GM12878 (cell line): ENCODE measurements around the gene CNTN4. TPM values are rescaled to one million over a fixed set of nuclear protein-coding genes. Genes with fewer than 3 reads are reported as not detected.

Source experiments
- ATAC-seq: fragments of 200-7000 bp; cut with Tn5 transposase; 3 replicates; pipeline ENCODE4 v1.9.1; 2020; ENCODE audit warnings: mild to moderate bottlenecking, moderate library complexity
- BruUV-seq: library from RNA; stranded (reverse); fragments of 400-500 nt; replicated peaks from 2 replicates; lab custom pipeline; 2021; lab: Mats Ljungman, UMichigan
- CTCF ChIA-PET: fragments of 300-600 bp; sonication (Branson Sonifier 250); formaldehyde crosslinking; extraction: SDS; loops from one replicate; lab custom pipeline; 2021; ENCODE audit warnings: inconsistent platforms; lab: Yijun Ruan, JAX
- POLR2A ChIA-PET: fragments of 350-600 bp; formaldehyde crosslinking; extraction: SDS; loops from one replicate; lab custom pipeline; 2021; ENCODE audit warnings: inconsistent platforms; lab: Charles Lee
- RAD21 ChIA-PET: fragments of 300-600 bp; sonication (Branson Sonifier 250); formaldehyde crosslinking; loops from one replicate; lab custom pipeline; 2023; ENCODE audit warnings: antibody characterized with exemption; ENCODE audit not compliant: unreplicated experiment; lab: Charles Lee
- SMC1A ChIA-PET: fragments of 300-600 bp; sonication (Branson Sonifier 250); formaldehyde crosslinking; loops from one replicate; lab custom pipeline; 2023; ENCODE audit not compliant: unreplicated experiment, uncharacterized antibody; lab: Charles Lee
- DNase-seq: peaks from one replicate; pipeline ENCODE4 v3.0.0-alpha.2; 2011; ENCODE audit warnings: low read depth, low spot score
- FAIRE-seq: peaks from 3 replicates; lab custom pipeline; 2011; peaks lifted over from hg19 to GRCh38; lab: Jason Lieb, UNC
- H2AFZ ChIP-seq: 2 replicates; pipeline ENCODE4 v1.6.0; 2011; ENCODE audit warnings: low read depth, low read length, control low read depth; ENCODE audit not compliant: control insufficient read depth
- H3K27ac ChIP-seq: 2 replicates; pipeline ENCODE4 v1.5.1; 2011; ENCODE audit warnings: control low read depth; ENCODE audit not compliant: control insufficient read depth, insufficient read depth
- H3K27me3 ChIP-seq, 2 experiments: replicated peaks in 1 of 2; 2 replicates each; pipeline versions ENCODE4 v1.6.0 to v1.6.1; 2011; ENCODE audit warnings: low read length in 1 of 2; ENCODE audit not compliant: control insufficient read depth in 2 of 2, insufficient read depth in 2 of 2
- H3K36me3 ChIP-seq, 2 experiments: 2 replicates each; pipeline ENCODE4 v1.5.1; 2011; ENCODE audit warnings: low read length in 1 of 2; ENCODE audit not compliant: control insufficient read depth in 2 of 2, insufficient read depth in 2 of 2
- H3K4me1 ChIP-seq: 2 replicates; pipeline ENCODE4 v1.6.1; 2011; ENCODE audit warnings: mild to moderate bottlenecking, low read length, moderate library complexity, mixed read lengths; ENCODE audit not compliant: control insufficient read depth, insufficient read depth
- H3K4me2 ChIP-seq: 2 replicates; pipeline ENCODE4 v1.6.0; 2011; ENCODE audit warnings: control low read depth; ENCODE audit not compliant: control insufficient read depth, insufficient read depth
- H3K4me3 ChIP-seq: fragments of 200-600 bp; sonication (generic); 2 replicates; pipeline ENCODE4 v1.5.1; 2016
- H3K79me2 ChIP-seq: 2 replicates; pipeline ENCODE4 v1.6.0; 2011; ENCODE audit warnings: low read length; ENCODE audit not compliant: control insufficient read depth, insufficient read depth
- H3K9ac ChIP-seq: 2 replicates; pipeline ENCODE4 v1.8.0; 2011; ENCODE audit warnings: low read length, control low read depth, mixed read lengths; ENCODE audit not compliant: control insufficient read depth, insufficient read depth
- H3K9me3 ChIP-seq: replicated peaks from 3 replicates; pipeline ENCODE4 v1.5.1; 2011; ENCODE audit warnings: mild to moderate bottlenecking, low read length; ENCODE audit not compliant: control insufficient read depth, insufficient read depth
- H4K20me1 ChIP-seq: 2 replicates; pipeline ENCODE4 v1.6.0; 2011; ENCODE audit not compliant: control insufficient read depth, insufficient read depth
- ASH2L ChIP-seq: fragments of 300-600, 200-600 bp; sonication (generic); IDR thresholded peaks from 2 replicates; pipeline ENCODE4 v1.6.1; 2017; ENCODE audit warnings: low read depth, mild to moderate bottlenecking, borderline replicate concordance
- CBFB ChIP-seq: IDR thresholded peaks from 2 replicates; pipeline ENCODE4 v1.6.1; 2016; ENCODE audit warnings: antibody characterized with exemption, low read depth
- DPF2 ChIP-seq: fragments of 450-650 bp; IDR thresholded peaks from 2 replicates; pipeline ENCODE4 v1.6.1; 2017; ENCODE audit warnings: mild to moderate bottlenecking
- HDAC6 ChIP-seq: fragments of 200-600 bp; sonication (generic); IDR thresholded peaks from one replicate; pipeline ENCODE4 v1.8.0; 2017; ENCODE audit warnings: antibody characterized with exemption; ENCODE audit not compliant: unreplicated experiment
- NR2C2 ChIP-seq: IDR thresholded peaks from 2 replicates; pipeline ENCODE4 v1.6.1; 2011; ENCODE audit warnings: borderline replicate concordance, low read depth; ENCODE audit not compliant: control insufficient read depth, insufficient read length
- POU2F2 ChIP-seq: IDR thresholded peaks from 3 replicates; pipeline ENCODE4 v1.6.1; 2011; ENCODE audit warnings: low read depth, mild to moderate bottlenecking, low read length, borderline replicate concordance
- SMAD1 ChIP-seq: fragments of 450-650 bp; IDR thresholded peaks from 2 replicates; pipeline ENCODE4 v1.6.1; 2018; ENCODE audit warnings: mild to moderate bottlenecking, low read depth; ENCODE audit not compliant: partially characterized antibody
- SP1 ChIP-seq: IDR thresholded peaks from one replicate; pipeline ENCODE4 v1.6.1; 2011; ENCODE audit warnings: low read depth, low read length
- in situ Hi-C: fragments of 300-500 bp; cut with MboI; formaldehyde crosslinking; loops from 9 replicates; pipeline ENCODE4 v1.14.3; 2018; ENCODE audit warnings: mixed read lengths
- intact Hi-C: fragments of 100-400 bp; cut with micrococcal nuclease; formaldehyde crosslinking; loops from one replicate; pipeline ENCODE4 v1.14.2; 2022; ENCODE audit not compliant: unreplicated experiment
- polyA plus RNA-seq, 11 experiments: library from polyadenylated mRNA; depleted of rRNA in 4 of 11; unstranded in 6 of 11; stranded (reverse) in 5 of 11; fragments of >200 nt; fragmentation: Nextera tagmentation in 4 of 11; fragmentation: Illumina TruSeq in 1 of 11; extraction: Ambion mirVana in 4 of 11; extraction: Trizol in 1 of 11; gene quantifications; 1 replicate in 1 of 11; 2 replicates in 10 of 11; pipeline versions ENCODE4 v1.2.1 to v1.2.3, GENCODE V29; 2011 to 2016; ENCODE audit warnings: inconsistent platforms in 2 of 11, missing spikeins in 2 of 11, low read depth in 1 of 11
- total RNA-seq, 4 experiments: library from RNA; depleted of rRNA in 3 of 4; stranded (reverse); fragments of >200 nt in 3 of 4; fragmentation: Illumina TruSeq in 1 of 4; extraction: Trizol in 1 of 4; gene quantifications; 2 replicates each; pipeline versions ENCODE4 v1.2.1 to v1.2.3, GENCODE V29; 2013 to 2021
- TF ChIP-seq, protein P1 (sequence below): fragments of 450-650 bp; conservative IDR thresholded peaks from 2 replicates; pipeline ENCODE4 v1.6.1; 2017; ENCODE audit warnings: mild to moderate bottlenecking, moderate library complexity
- TF ChIP-seq, protein P2 (sequence below): IDR thresholded peaks from 2 replicates; pipeline ENCODE4 v1.6.1; 2011; ENCODE audit warnings: mild to moderate bottlenecking, low read depth, low read length, moderate library complexity; ENCODE audit not compliant: insufficient replicate concordance
- TF ChIP-seq, protein P3 (sequence below): fragments of 450-650 bp; formaldehyde crosslinking; IDR thresholded peaks from 2 replicates; pipeline ENCODE4 v1.4.0; 2022; ENCODE audit warnings: mild to moderate bottlenecking, moderate library complexity
- TF ChIP-seq, protein P4 (sequence below): fragments of 450-650 bp; IDR thresholded peaks from 2 replicates; pipeline ENCODE4 v1.6.1; 2017; ENCODE audit warnings: borderline replicate concordance

CNTN4 gene
- total and polyA plus RNA-seq, 10 of the 15 experiments (the other 5 are each of a cell fraction or from before 2014, with no cell fraction given) = 0.05 to 0.43 (median 0.15) TPM; not detected in 1

DNA sequence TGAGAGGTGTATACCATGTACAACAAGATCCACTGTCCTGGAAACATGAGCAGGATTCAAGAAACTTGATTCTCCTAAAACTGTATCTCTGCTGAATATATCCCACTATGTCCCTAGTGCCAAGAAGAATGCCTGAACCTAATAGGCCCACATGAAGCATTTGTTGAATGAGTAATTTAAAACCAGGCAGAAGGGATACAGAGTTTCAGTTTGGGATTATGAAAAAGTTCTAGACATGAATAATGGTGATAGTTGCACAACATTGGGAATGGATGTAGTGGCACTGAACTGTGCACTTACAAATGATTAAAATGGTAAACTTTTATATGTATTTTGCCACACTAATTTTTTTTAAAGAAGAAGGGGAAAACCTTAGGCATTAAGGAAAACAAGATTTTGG is 750.4 kb downstream of the CNTN4 start:
- no peaks in the 10 kb centered on the region for H3K4me1 ChIP-seq
- RAD21 ChIA-PET = no interaction called here
- in situ Hi-C loops = no loop called here
- POLR2A ChIA-PET = no interaction called here
- TF ChIP-seq, protein P1, sequence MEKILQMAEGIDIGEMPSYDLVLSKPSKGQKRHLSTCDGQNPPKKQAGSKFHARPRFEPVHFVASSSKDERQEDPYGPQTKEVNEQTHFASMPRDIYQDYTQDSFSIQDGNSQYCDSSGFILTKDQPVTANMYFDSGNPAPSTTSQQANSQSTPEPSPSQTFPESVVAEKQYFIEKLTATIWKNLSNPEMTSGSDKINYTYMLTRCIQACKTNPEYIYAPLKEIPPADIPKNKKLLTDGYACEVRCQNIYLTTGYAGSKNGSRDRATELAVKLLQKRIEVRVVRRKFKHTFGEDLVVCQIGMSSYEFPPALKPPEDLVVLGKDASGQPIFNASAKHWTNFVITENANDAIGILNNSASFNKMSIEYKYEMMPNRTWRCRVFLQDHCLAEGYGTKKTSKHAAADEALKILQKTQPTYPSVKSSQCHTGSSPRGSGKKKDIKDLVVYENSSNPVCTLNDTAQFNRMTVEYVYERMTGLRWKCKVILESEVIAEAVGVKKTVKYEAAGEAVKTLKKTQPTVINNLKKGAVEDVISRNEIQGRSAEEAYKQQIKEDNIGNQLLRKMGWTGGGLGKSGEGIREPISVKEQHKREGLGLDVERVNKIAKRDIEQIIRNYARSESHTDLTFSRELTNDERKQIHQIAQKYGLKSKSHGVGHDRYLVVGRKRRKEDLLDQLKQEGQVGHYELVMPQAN = no peak
- TF ChIP-seq, protein P2, sequence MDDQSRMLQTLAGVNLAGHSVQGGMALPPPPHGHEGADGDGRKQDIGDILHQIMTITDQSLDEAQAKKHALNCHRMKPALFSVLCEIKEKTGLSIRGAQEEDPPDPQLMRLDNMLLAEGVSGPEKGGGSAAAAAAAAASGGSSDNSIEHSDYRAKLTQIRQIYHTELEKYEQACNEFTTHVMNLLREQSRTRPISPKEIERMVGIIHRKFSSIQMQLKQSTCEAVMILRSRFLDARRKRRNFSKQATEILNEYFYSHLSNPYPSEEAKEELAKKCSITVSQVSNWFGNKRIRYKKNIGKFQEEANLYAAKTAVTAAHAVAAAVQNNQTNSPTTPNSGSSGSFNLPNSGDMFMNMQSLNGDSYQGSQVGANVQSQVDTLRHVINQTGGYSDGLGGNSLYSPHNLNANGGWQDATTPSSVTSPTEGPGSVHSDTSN = no peak
- no peak for TF ChIP-seq ASH2L
- no peak for TF ChIP-seq CBFB
- TF ChIP-seq NR2C2 = no peak
- no peak for TF ChIP-seq SMAD1
- TF ChIP-seq SP1 = no peak
- TF ChIP-seq, protein P3, sequence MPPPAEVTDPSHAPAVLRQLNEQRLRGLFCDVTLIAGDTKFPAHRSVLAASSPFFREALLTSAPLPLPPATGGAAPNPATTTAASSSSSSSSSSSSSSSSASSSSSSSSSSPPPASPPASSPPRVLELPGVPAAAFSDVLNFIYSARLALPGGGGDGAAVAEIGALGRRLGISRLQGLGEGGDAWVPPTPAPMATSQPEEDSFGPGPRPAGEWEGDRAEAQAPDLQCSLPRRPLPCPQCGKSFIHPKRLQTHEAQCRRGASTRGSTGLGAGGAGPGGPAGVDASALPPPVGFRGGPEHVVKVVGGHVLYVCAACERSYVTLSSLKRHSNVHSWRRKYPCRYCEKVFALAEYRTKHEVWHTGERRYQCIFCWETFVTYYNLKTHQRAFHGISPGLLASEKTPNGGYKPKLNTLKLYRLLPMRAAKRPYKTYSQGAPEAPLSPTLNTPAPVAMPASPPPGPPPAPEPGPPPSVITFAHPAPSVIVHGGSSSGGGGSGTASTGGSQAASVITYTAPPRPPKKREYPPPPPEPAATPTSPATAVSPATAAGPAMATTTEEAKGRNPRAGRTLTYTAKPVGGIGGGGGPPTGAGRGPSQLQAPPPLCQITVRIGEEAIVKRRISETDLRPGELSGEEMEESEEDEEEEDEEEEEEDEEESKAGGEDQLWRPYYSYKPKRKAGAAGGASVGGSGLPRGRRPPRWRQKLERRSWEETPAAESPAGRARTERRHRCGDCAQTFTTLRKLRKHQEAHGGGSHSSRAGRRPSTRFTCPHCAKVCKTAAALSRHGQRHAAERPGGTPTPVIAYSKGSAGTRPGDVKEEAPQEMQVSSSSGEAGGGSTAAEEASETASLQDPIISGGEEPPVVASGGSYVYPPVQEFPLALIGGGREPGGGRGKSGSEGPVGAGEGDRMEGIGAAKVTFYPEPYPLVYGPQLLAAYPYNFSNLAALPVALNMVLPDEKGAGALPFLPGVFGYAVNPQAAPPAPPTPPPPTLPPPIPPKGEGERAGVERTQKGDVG (CRISPR knock-in tag) = no peak
- no peak for TF ChIP-seq POU2F2
- TF ChIP-seq DPF2 = no peak
- TF ChIP-seq, protein P4, sequence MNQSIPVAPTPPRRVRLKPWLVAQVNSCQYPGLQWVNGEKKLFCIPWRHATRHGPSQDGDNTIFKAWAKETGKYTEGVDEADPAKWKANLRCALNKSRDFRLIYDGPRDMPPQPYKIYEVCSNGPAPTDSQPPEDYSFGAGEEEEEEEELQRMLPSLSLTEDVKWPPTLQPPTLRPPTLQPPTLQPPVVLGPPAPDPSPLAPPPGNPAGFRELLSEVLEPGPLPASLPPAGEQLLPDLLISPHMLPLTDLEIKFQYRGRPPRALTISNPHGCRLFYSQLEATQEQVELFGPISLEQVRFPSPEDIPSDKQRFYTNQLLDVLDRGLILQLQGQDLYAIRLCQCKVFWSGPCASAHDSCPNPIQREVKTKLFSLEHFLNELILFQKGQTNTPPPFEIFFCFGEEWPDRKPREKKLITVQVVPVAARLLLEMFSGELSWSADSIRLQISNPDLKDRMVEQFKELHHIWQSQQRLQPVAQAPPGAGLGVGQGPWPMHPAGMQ = no peak
- no peak for TF ChIP-seq HDAC6
- no peaks in the 10 kb centered on the region for H3K79me2 ChIP-seq
- SMC1A ChIA-PET = no interaction called here
- no peaks in the 10 kb centered on the region for H4K20me1 ChIP-seq
- H3K9ac ChIP-seq = no peak overlapping the region
- H3K36me3 ChIP-seq = no peaks in the 10 kb centered on the region
- H2AFZ ChIP-seq = no peak overlapping the region
- intact Hi-C loops = no loop called here
- H3K4me3 ChIP-seq = no peak overlapping the region
- peaks cover 2% of the 10 kb centered on the region; the same call in 1 of the 3 replicates for H3K9me3 ChIP-seq
- H3K27ac ChIP-seq = no peak overlapping the region
- no peak for FAIRE-seq
- no peak for DNase-seq
- ATAC-seq = no peak
- no peaks in the 10 kb centered on the region; a peak in 1 of 4 replicates for H3K27me3 ChIP-seq
- BruUV-seq = no TSS peak
- CTCF ChIA-PET = no interaction called here
- no peak overlapping the region for H3K4me2 ChIP-seq
